ENCODE data around the gene PIM2. TPM values are rescaled to one million over a fixed set of nuclear protein-coding genes. Genes with fewer than 3 reads are reported as not detected.

PIM2 gene
- 10 to 100 TPM in 1 of 2 donors, 1 to 10 TPM in 1; 5.8 to 28.3 TPM for total RNA-seq
- 1 to 10 TPM; 4.5 to 8.1 TPM for polyA plus RNA-seq

DNA sequence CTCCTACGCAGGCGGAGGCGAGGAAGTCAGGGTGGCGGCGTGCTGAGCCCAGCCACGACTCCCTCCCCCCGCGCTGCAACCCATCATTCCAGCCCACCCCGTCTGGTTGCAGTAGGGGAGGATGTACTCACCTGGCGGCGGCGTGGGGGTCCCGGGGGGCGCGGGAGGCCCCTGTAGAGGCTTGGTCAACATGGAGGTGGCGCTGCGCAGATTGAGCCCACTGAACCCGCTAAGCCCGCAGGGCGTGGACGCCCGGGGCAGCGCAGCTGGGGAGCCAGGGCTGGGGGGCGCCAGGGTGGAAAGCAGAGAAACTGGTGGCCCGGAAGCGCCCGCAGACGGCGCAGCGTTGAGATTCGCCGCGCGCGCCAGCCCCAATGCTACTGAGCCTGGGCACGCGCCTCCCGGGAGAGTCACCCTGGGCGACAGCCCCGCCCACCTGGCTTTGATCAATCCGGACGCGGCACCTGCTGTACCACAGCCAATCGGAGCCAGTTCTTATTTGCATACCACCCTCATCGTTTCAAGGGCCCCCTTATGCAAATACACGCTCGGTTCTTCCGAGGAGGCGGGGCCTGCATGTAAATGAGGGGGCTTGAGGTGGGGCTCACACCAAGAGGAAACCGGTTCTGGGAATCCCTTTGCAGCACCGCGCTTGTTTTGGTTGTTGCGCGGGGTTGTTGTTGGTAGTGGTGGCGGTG, at the start of gene PIM2:
PIM2 (minus strand) TSS at position 382 of the 698 bp plus-strand sequence; CDS start at position 192, 190 bp downstream.
- Histone ChIP-seq H3K4me3 (ENCODE audit: low read depth in 1 of 3, low read length in 3 of 3) (peak within 1 kb of the TSS; percentile 26 to 60 (median 54)), H3K27ac (ENCODE audit: low read depth in 1 of 2, low read length in 2 of 2) (peak within 1 kb of the TSS; percentile 80 to 88), H3K36me3 (ENCODE audit: control insufficient read depth in 4 of 4, insufficient read depth in 3 of 4, low read depth in 1 of 4, low read length in 3 of 4) (peaks cover 0 to 14% (median 2%) of the 10 kb centered on the region in 4 donors), H3K27me3 (ENCODE audit: control insufficient read depth in 4 of 4, insufficient read depth in 4 of 4, low read length in 3 of 4) (peaks cover 0 to 2% (median 0%) of the 10 kb centered on the region in 4 donors), H3K4me1 (ENCODE audit: control insufficient read depth in 4 of 4, insufficient read depth in 4 of 4, low read length in 3 of 4) (peaks cover 0 to 36% (median 9%) of the 10 kb centered on the region in 4 donors), H3K9me3 (ENCODE audit: control insufficient read depth in 4 of 4, low read length in 3 of 4) (no peaks in the 10 kb centered on the region), H3K9ac (ENCODE audit: low read depth in 1 of 2, low read length in 2 of 2) (peak within 1 kb of the TSS; percentile 59 to 67)
- DNase-seq (ENCODE audit: low spot score), result peak; percentile 88
- WGBS, result under 1% methylated on average over 55 of the region's 55 CpGs
- TF ChIP-seq HNF4A (conservative IDR thresholded peaks at IDR 0.05) (no peak), TAF1 (conservative IDR thresholded peaks at IDR 0.05) (peak; percentile 82), RAD21 (IDR thresholded peaks at IDR 0.05) (no peak), JUND (IDR thresholded peaks at IDR 0.05) (no peak), SP1 (IDR thresholded peaks at IDR 0.05) (peak; percentile 51), YY1 (IDR thresholded peaks at IDR 0.05) (no peak)
- TF ChIP-seq, protein P1, sequence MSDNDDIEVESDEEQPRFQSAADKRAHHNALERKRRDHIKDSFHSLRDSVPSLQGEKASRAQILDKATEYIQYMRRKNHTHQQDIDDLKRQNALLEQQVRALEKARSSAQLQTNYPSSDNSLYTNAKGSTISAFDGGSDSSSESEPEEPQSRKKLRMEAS (IDR thresholded peaks at IDR 0.05), result peak; percentile 54
- TF ChIP-seq, protein P2, sequence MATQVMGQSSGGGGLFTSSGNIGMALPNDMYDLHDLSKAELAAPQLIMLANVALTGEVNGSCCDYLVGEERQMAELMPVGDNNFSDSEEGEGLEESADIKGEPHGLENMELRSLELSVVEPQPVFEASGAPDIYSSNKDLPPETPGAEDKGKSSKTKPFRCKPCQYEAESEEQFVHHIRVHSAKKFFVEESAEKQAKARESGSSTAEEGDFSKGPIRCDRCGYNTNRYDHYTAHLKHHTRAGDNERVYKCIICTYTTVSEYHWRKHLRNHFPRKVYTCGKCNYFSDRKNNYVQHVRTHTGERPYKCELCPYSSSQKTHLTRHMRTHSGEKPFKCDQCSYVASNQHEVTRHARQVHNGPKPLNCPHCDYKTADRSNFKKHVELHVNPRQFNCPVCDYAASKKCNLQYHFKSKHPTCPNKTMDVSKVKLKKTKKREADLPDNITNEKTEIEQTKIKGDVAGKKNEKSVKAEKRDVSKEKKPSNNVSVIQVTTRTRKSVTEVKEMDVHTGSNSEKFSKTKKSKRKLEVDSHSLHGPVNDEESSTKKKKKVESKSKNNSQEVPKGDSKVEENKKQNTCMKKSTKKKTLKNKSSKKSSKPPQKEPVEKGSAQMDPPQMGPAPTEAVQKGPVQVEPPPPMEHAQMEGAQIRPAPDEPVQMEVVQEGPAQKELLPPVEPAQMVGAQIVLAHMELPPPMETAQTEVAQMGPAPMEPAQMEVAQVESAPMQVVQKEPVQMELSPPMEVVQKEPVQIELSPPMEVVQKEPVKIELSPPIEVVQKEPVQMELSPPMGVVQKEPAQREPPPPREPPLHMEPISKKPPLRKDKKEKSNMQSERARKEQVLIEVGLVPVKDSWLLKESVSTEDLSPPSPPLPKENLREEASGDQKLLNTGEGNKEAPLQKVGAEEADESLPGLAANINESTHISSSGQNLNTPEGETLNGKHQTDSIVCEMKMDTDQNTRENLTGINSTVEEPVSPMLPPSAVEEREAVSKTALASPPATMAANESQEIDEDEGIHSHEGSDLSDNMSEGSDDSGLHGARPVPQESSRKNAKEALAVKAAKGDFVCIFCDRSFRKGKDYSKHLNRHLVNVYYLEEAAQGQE (IDR thresholded peaks at IDR 0.05), result peak; percentile 50
- TF ChIP-seq, protein P3, sequence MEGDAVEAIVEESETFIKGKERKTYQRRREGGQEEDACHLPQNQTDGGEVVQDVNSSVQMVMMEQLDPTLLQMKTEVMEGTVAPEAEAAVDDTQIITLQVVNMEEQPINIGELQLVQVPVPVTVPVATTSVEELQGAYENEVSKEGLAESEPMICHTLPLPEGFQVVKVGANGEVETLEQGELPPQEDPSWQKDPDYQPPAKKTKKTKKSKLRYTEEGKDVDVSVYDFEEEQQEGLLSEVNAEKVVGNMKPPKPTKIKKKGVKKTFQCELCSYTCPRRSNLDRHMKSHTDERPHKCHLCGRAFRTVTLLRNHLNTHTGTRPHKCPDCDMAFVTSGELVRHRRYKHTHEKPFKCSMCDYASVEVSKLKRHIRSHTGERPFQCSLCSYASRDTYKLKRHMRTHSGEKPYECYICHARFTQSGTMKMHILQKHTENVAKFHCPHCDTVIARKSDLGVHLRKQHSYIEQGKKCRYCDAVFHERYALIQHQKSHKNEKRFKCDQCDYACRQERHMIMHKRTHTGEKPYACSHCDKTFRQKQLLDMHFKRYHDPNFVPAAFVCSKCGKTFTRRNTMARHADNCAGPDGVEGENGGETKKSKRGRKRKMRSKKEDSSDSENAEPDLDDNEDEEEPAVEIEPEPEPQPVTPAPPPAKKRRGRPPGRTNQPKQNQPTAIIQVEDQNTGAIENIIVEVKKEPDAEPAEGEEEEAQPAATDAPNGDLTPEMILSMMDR (IDR thresholded peaks at IDR 0.05; ENCODE audit: low read depth, low read length, missing input control), result no peak

DNA sequence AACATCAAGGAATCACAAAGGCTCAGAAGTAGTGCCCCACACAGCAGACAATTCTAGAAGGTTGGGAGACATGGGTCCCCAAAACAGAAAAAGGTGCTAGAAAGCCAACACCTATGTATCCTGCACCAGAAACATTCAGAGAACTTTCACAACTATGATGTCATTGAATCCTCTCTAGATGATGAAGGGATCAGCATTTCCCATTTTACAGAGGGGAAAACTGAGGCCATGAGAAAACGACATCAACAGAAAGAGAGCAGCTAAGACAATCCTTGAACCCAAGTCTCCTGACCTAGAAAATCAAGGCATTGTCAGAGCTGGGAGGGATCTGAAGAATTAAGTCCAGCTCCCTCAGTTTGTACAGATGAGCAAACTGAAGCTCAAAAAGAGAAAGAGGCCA, 49.6 kb upstream of the PIM2 start:
- TF ChIP-seq, protein P3 (IDR thresholded peaks at IDR 0.05; ENCODE audit: low read depth, low read length, missing input control), result no peak
- WGBS, result 78% methylated on average over 1 of the region's 1 CpG
- Histone ChIP-seq H3K36me3 (ENCODE audit: control insufficient read depth in 4 of 4, insufficient read depth in 3 of 4, low read depth in 1 of 4, low read length in 3 of 4) (no peaks in the 10 kb centered on the region), H3K9me3 (ENCODE audit: control insufficient read depth in 4 of 4, low read length in 3 of 4) (no peaks in the 10 kb centered on the region), H3K4me1 (ENCODE audit: control insufficient read depth in 4 of 4, insufficient read depth in 4 of 4, low read length in 3 of 4) (peaks cover 3 to 8% (median 4%) of the 10 kb centered on the region in 4 donors), H3K9ac (ENCODE audit: low read depth in 1 of 2, low read length in 2 of 2) (no peak overlapping the region), H3K27ac (ENCODE audit: low read depth in 1 of 2, low read length in 2 of 2) (no peak overlapping the region), H3K4me3 (ENCODE audit: low read depth in 1 of 3, low read length in 3 of 3) (no peak overlapping the region), H3K27me3 (ENCODE audit: control insufficient read depth in 4 of 4, insufficient read depth in 4 of 4, low read length in 3 of 4) (no peaks in the 10 kb centered on the region)
- DNase-seq (ENCODE audit: low spot score), result no peak

All from liver (tissue), 9 donors.